ENCODE data around the gene MTMR2. TPM values are rescaled to one million over a fixed set of nuclear protein-coding genes. Genes with fewer than 3 reads are reported as not detected.

Gene MTMR2
- polyA plus RNA-seq, 2 of the 4 experiments (the other 2 are of a cell fraction) = 22.2 to 28.7 TPM

- peak within 1 kb of the TSS; percentile 93 to 98 for H3K27ac ChIP-seq
- TF ChIP-seq CBX2 (IDR thresholded peaks at IDR 0.05; ENCODE audit: borderline replicate concordance, low read depth) (no peak), REST (IDR thresholded peaks at IDR 0.05) (peak; percentile 21; the same call in 1 of the 2 replicates), CHD2 (IDR thresholded peaks at IDR 0.05; ENCODE audit: low read length, partially characterized antibody) (peak; percentile 28), POLR2A (IDR thresholded peaks at IDR 0.05; ENCODE audit: low read length) (peak; percentile 66), PHF8 (IDR thresholded peaks at IDR 0.05; ENCODE audit: borderline replicate concordance, low read depth) (peak; percentile 8), GATA3 (IDR thresholded peaks at IDR 0.05; ENCODE audit: borderline replicate concordance) (peak; percentile 39), MYC (IDR thresholded peaks at IDR 0.05; ENCODE audit: borderline replicate concordance, low read length) (no peak), RFX5 (IDR thresholded peaks at IDR 0.05) (0 out of 2 replicates have a peak, but pooled peaks have one; percentile 43), FOSL2 (IDR thresholded peaks at IDR 0.05) (no peak), FOSL2 (CRISPR knock-in tag; IDR thresholded peaks at IDR 0.05) (no peak; the same call in 1 of the 2 replicates), ZFP36 (IDR thresholded peaks at IDR 0.05; ENCODE audit: borderline replicate concordance, partially characterized antibody) (no peak), MAX (IDR thresholded peaks at IDR 0.05) (peak; percentile 48; the same call in 1 of the 2 replicates)
- peak within 1 kb of the TSS; percentile 88 for H3K4me3 ChIP-seq
- under 1% methylated on average over 20 of the region's 62 CpGs for WGBS (ENCODE audit: missing lambda C conversion rate)
- ATAC-seq (peak; percentile 86 to 89), FAIRE-seq (no peak), DNase-seq (ENCODE audit: low read depth in 1 of 2, low spot score in 1 of 2) (peak; percentile 71 to 98)
- ChIA-PET POLR2A (interaction anchor here (0.7 to 2.1 kb wide), 11 partner anchors 9 to 816 kb away, joined by 3 to 9 read pairs (median 5); partner anchors contain the start of genes CCDC82, CWC15, JRKL and KDM4D), CTCF (interaction anchor here (0.6 to 1.6 kb wide), 4 partner anchors 18 to 636 kb away, joined by 3 to 6 read pairs (median 4); no protein-coding TSS in a partner anchor)
- peak within 1 kb of the TSS; percentile 93 for H3K4me2 ChIP-seq
- H3K4me1 ChIP-seq = peaks cover 15% of the 10 kb centered on the region; the same call in 2 of the 3 replicates
- no peaks in the 10 kb centered on the region for H3K9me3 ChIP-seq
Observed at GRCh38 chr11:95789506-95790122, 134.3 kb downstream of the MTMR2 start, which contains the start of gene FAM76B. Gene FAM76B, minus strand, starts transcription at chr11:95789782. Its CDS starts 304 bp downstream, at chr11:95789478.

- DNase-seq (ENCODE audit: low read depth in 1 of 2, low spot score in 1 of 2) = peak; percentile 28 to 31
- peak overlapping the region; percentile 93 for H3K4me2 ChIP-seq
- H3K9me3 ChIP-seq = no peaks in the 10 kb centered on the region
- no peak for FAIRE-seq
- POLR2A ChIA-PET = interaction anchor here (0.8 to 2.1 kb wide), 7 partner anchors 9 to 722 kb away, joined by 3 to 9 read pairs (median 6); partner anchors contain the start of genes CCDC82, JRKL, MAML2 and SRSF8
- peak overlapping the region; percentile 93 to 98 for H3K27ac ChIP-seq
- 5% methylated on average over 9 of the region's 34 CpGs for WGBS (ENCODE audit: missing lambda C conversion rate)
- CTCF ChIA-PET = interaction anchor here (0.6 to 1.2 kb wide), 2 partner anchors 17 to 635 kb away, joined by 3 to 4 read pairs; no protein-coding TSS in a partner anchor
- peaks cover 15% of the 10 kb centered on the region; the same call in 2 of the 3 replicates for H3K4me1 ChIP-seq
- peak; percentile 7 to 17; a peak in 3 of 6 replicates for ATAC-seq
- 0 out of 2 replicates have a peak, but pooled peaks have one; percentile 35 for TF ChIP-seq TFCP2L1 (CRISPR knock-in tag; IDR thresholded peaks at IDR 0.05)
- no peak for TF ChIP-seq MAFK (IDR thresholded peaks at IDR 0.05; ENCODE audit: partially characterized antibody)
- 0 out of 2 replicates have a peak, but pooled peaks have one; percentile 23 for TF ChIP-seq PBX3 (IDR thresholded peaks at IDR 0.05)
- TF ChIP-seq CHD4 (IDR thresholded peaks at IDR 0.05; ENCODE audit: borderline replicate concordance) = no peak
- peak; percentile 19; the same call in 1 of the 2 replicates for TF ChIP-seq PHF8 (IDR thresholded peaks at IDR 0.05; ENCODE audit: borderline replicate concordance, low read depth)
- no peak for TF ChIP-seq MYC (IDR thresholded peaks at IDR 0.05; ENCODE audit: borderline replicate concordance, low read length)
- TF ChIP-seq NR3C1 (IDR thresholded peaks at IDR 0.05) = no peak
- no peak for TF ChIP-seq JUNB (IDR thresholded peaks at IDR 0.05)
- TF ChIP-seq USF2 (IDR thresholded peaks at IDR 0.05) = no peak
- TF ChIP-seq HOXA7 (CRISPR knock-in tag; IDR thresholded peaks at IDR 0.05) = no peak
- TF ChIP-seq HEYL (CRISPR knock-in tag; IDR thresholded peaks at IDR 0.05) = no peak
- peak overlapping the region; percentile 88 for H3K4me3 ChIP-seq
Observed at GRCh38 chr11:95788921-95789505, 134.9 kb downstream of the MTMR2 start.
